Endothelial cell of hepatic sinusoid (primary cell): ENCODE measurements around the gene PRR5L.

Source experiments
- in situ Hi-C: cut with HindIII; loops from 2 replicates; pipeline ENCODE4 v1.10.0; 2017; ENCODE audit warnings: low sequenced_read_pairs

Gene PRR5L

GRCh38 chr11:36373016-36374010, 77.2 kb downstream of the PRR5L start:
- in situ Hi-C loops = no loop called here

GRCh38 chr11:36374726-36375125, 78.6 kb downstream of the PRR5L start:
- in situ Hi-C loops = no loop called here

GRCh38 chr11:36375353-36376008, 79.4 kb downstream of the PRR5L start:
- in situ Hi-C loops = no loop called here

- in situ Hi-C loops = no loop called here
These were observed 80.2 kb downstream of the PRR5L start for GRCh38 chr11:36376009-36376887.

- in situ Hi-C loops = no loop called here
These were observed 81.0 kb downstream of the PRR5L start for GRCh38 chr11:36376888-36377758.

- in situ Hi-C loops = no loop called here
These were observed 81.9 kb downstream of the PRR5L start for GRCh38 chr11:36377759-36378564.

GRCh38 chr11:36379653-36380052, 83.6 kb downstream of the PRR5L start:
- in situ Hi-C loops = loop anchor here (5.0 kb wide), 2 partner anchors 87 to 93 kb away; no protein-coding TSS in a partner anchor

GRCh38 chr11:36380296-36381014, 84.4 kb downstream of the PRR5L start:
- in situ Hi-C loops = loop anchor here (5.0 kb wide), 2 partner anchors 88 to 92 kb away; no protein-coding TSS in a partner anchor

- in situ Hi-C loops = loop anchor here (5.0 kb wide), 2 partner anchors 89 to 91 kb away; no protein-coding TSS in a partner anchor
These were observed 84.9 kb downstream of the PRR5L start for GRCh38 chr11:36381015-36381360.

- in situ Hi-C loops = loop anchor here (5.0 kb wide), 2 partner anchors 89 to 91 kb away; no protein-coding TSS in a partner anchor
These were observed 87.1 kb downstream of the PRR5L start for GRCh38 chr11:36383195-36383594.

- in situ Hi-C loops = no loop called here
These were observed 89.3 kb downstream of the PRR5L start for GRCh38 chr11:36385121-36385970.

- in situ Hi-C loops = no loop called here
These were observed 90.3 kb downstream of the PRR5L start for GRCh38 chr11:36386411-36386810.

GRCh38 chr11:36388071-36388470, 92.0 kb downstream of the PRR5L start:
- in situ Hi-C loops = no loop called here

GRCh38 chr11:36388951-36389350, 92.9 kb downstream of the PRR5L start:
- in situ Hi-C loops = no loop called here

- in situ Hi-C loops = no loop called here
These were observed 93.7 kb downstream of the PRR5L start for GRCh38 chr11:36389811-36390210.

GRCh38 chr11:36390963-36391471, 94.9 kb downstream of the PRR5L start:
- in situ Hi-C loops = no loop called here

- in situ Hi-C loops = no loop called here
These were observed 96.1 kb downstream of the PRR5L start for GRCh38 chr11:36392196-36392595.
